HG03521 (cell line): Measurements from ENCODE around the gene SLC9A2.

Source experiments
- ATAC-seq: cut with Tn5 transposase; IDR thresholded peaks from one replicate; pipeline ENCODE4 v1.9.1; 2021; ENCODE audit warnings: mild to moderate bottlenecking, moderate library complexity; ENCODE audit not compliant: unreplicated experiment

The SLC9A2 gene

DNA sequence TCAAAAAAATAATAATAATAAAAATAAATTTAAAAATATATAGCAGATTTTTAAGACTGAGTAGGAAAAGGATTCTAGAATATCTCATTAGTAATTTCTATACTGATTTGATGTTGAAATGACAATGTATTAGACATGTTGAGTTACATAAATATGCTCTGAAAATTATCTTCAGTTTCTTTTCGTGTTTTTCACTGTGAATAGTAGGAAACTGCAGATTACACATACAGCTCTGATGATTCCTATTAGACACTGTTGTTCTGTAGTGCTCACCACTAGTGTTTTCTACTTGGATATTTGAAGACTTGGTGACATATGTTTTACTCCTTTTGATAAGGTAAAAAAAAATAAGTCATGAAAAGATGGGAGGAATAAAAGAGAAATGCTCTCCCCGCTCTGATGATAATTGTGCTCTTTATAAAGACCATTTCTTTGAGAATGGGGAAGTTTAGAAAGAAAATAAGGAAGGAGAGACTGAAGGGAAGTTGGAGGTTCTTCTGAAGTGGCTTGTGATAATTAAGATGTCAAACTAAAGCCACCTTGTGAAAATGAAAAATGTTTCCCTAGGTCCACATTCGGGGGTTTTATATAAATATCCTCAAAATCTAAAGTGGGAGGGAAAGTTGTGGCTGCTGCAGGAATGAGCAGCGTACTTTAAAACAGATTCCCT is 52.9 kb downstream of the SLC9A2 start:
- no peak for ATAC-seq

DNA sequence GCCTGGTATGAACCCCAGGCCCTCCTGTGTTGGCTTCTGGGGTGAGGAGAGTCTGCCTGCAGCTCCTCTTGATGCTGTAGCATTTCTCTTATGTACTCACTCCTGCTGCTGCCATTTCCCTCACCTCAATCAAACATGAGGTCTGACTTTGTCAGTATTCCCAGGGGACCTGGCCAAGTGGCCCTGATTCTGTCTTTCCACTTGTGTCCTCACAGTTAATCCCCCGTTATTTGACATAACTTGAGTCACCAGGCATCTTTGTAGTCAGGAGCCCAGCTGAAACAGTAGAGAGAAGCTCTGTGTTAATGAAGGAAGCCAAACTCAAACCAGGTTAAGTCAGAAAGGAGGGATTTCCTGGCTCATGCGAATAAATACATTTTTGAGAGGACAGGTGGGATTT is 55.0 kb downstream of the SLC9A2 start:
- ATAC-seq = no peak

- no peak for ATAC-seq
Measured at GRCh38 chr2:102674836-102675235, 55.5 kb downstream of the SLC9A2 start.

DNA sequence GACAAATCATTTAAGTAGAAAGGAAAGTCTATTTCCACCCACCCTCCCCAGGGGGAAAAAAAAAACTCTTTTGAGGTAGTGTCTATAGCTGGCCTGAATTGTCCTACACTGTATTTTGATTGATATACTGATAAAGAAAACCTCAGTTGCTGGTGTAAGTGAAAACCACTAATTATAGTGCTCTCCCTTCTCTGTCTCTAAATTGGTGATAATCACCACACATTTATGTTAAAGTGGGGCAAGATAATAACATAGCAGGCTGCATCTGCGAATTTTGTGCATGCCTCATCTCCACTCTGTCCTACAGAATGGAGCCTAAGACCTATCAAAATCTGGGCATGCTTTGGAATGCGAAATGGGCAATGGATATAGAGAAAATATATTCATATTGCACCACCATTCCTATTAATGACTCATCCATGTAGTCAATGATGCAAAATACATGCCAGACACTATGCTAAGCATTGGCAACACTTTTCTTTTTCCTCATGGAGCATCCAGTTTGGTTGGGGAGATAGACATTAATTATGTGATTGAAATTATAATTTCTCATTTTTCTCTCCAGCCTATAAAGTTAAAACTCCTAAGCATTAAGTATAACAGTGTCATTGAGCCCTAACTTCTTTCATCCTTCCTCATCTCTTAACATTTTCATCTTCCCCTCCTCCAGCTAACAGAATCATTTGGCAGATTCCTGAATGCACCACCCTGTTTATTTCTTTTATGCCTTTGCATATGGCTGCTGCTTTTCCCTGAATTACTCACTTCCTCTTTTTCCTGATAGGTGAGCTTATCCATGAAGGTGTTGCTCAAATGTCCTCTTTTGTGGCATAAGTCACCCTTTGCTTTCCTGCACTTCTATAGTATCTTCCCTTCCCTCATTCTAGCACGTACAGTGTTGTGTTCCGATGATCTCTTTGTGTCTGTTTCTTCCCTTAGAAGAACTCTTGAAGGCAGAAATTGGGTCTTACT is 58.2 kb downstream of the SLC9A2 start:
- no peak for ATAC-seq

- ATAC-seq = no peak
Measured at GRCh38 chr2:102678442-102678841, 59.1 kb downstream of the SLC9A2 start.

- no peak for ATAC-seq
Measured at GRCh38 chr2:102686479-102687439, 67.4 kb downstream of the SLC9A2 start.

DNA sequence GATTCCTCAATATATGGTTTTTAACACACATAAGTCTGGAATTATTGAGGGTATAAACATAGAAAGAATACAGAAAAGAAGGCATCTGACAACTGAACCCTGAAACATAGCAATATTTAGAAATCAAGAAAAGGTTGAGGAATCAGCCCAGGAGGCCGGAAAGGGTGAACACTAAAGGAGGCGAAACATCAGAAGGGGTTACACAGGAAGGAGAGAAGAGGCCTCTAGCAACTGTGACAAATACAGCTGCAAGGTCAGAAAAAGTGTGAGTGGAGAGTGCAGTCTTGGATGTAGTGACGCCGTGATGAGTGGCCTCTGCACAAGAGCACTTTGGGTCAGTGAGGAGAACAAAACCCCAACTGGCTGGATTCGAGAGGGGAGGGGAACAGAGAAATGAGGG is 70.7 kb downstream of the SLC9A2 start:
- no peak for ATAC-seq

DNA sequence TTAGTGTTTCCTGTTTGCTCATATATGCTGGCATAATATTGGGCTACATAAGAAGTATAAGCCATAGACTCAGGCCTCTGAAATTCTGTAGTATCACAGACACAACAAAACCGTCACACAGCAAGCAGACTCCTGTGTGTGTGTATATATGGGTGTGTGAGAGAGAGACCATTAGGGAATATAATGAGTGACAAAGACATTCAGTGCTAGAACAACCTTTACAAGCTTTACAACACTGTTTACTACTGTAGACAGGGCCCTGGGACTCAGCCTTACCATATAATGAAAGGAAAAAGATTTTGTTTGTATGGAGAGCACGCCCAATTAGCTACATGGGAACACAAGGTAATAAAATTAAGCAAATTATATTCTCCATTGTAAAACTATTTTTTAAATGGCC is 77.1 kb downstream of the SLC9A2 start:
- ATAC-seq = no peak

GRCh38 chr2:102698369-102699111 is 79.2 kb downstream of the SLC9A2 start:
- ATAC-seq = no peak

DNA sequence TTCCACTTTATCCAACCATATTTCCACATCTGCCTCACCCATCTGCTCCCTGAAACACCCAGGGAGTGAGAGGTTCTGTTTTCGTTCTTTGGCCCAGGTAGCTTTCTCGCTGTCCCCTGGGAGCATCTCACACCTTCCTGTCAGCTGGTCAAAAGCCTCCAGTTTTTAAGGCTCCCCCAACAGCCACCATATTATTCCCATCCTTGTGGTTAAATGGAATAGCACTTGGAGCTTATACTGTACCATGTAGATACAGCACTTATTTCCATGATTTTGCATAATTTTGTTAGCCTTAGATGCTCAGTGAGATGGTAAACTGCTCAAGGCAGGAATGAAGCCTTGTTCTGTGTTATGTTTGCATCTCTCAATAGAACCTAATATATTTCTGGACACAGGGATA is 84.0 kb downstream of the SLC9A2 start:
- ATAC-seq = no peak

DNA sequence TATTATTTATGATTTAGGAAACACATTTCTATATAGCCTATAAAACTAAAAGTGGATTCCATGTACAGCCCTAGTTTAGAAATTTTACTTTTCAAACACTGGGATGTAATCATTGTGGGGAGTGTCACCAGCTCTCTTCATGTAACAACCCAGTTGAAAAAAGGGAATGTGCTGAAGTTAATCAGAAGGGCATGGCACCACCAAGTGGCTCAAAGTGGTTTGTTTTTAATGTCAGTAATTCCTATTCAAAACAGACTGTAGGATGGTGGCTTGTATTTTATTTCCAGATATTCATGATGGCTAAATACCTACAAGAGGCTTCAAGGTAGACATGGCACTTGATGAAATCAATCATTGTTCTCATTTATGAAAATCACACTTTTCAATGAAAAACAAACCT is 84.4 kb downstream of the SLC9A2 start:
- ATAC-seq = no peak

GRCh38 chr2:102704531-102704930 is 85.2 kb downstream of the SLC9A2 start:
- no peak for ATAC-seq

- no peak for ATAC-seq
Measured at GRCh38 chr2:102707796-102708695, 88.7 kb downstream of the SLC9A2 start.

GRCh38 chr2:102708847-102709559 is 89.7 kb downstream of the SLC9A2 start:
- no peak for ATAC-seq

DNA sequence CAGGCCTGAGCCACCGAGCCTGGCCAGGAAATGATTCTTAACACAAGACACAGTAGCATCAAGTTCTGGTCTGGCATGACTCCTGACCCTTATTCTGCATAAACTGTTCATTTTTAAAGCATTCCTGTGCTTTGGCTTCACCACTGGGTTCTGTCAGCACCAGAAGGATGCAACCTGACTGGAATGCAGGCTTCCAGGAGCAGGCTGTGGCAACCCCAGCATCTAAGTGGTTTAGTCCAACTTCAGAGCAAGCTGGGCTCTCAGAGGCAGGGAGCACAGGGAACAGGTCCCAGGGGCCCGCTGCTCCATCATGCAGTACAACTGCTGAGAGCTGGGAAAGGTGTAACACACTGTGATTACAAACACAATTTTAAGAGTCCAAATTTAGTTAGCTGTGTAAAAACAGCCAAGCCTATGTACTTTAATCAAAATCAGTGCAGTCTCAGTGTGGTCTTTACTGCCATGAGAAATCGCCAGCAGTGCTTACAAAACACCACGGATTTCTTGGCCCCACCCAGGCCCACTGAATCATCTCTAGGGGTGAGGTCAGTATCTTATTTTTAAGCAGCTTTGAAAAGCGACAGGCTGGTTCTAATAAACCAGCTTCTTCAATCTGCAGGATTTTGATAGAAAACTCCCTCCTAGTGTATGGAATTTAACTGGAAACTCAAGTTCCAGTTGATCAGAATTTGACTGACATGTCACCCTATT is 98.1 kb downstream of the SLC9A2 start:
- no peak for ATAC-seq

- ATAC-seq = no peak
Measured at GRCh38 chr2:102718387-102719316, 99.3 kb downstream of the SLC9A2 start.

- no peak for ATAC-seq
Measured at GRCh38 chr2:102724016-102724490, 104.7 kb downstream of the SLC9A2 start.
